ENCODE data around the gene MINDY1. TPM values are rescaled to one million over a fixed set of nuclear protein-coding genes. Genes with fewer than 3 reads are reported as not detected.

MINDY1 gene
- total RNA-seq, 2 donors from 2014 or later = 36.3 to 39.2 TPM

DNA sequence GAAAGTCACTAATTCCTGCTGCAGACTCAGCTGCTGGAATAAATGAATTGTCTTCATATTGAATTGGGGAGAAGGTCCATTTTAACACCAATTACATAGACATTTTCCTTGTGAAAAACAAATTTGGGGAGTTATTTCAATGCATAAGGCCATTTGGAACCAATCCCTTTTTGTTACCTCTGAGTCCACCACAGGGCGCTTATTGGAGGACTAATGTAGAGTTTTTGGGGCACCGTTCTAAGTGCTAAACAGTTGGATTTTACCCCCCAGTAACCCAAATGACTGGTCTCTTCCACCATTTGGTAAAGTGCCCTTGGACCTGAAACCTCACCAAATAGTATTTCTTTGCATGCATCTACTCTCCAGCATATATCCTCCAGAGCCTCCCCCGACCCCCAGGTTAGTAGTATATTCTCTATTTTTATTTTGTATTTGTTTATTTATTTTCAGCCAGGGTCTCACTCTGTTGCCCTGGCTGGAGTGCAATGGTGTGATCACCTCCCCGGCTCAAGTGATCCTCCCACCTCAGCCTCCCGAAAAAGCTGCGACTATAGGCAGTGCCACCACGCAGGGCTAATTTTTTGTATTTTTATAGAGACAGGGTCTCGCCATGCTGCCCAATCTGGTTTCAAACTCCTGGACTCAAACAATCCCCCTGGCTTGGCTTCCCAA is 3.1 kb upstream of the MINDY1 start:
- DNase-seq (no peak), ATAC-seq (no peak)
- WGBS, 2 donors = 92 to 96% methylated on average over 8 of the region's 8 CpGs
- no peaks in the 10 kb centered on the region for H3K9me3 ChIP-seq
- peaks cover 55% of the 10 kb centered on the region for H3K4me1 ChIP-seq
- no peaks in the 10 kb centered on the region for H3K27me3 ChIP-seq
- no peaks in the 10 kb centered on the region for H3K36me3 ChIP-seq (replicated peaks in 1 of 2; ENCODE audit: insufficient read depth in 1 of 2, low read depth in 2 of 2)
- H3K4me3 ChIP-seq = no peak overlapping the region
- intact Hi-C loops (cut with DNase I) = no loop called here
- H3K27ac ChIP-seq = peak overlapping the region in 2 of 4 donors; percentile 86 to 94
- TF ChIP-seq, protein P1, sequence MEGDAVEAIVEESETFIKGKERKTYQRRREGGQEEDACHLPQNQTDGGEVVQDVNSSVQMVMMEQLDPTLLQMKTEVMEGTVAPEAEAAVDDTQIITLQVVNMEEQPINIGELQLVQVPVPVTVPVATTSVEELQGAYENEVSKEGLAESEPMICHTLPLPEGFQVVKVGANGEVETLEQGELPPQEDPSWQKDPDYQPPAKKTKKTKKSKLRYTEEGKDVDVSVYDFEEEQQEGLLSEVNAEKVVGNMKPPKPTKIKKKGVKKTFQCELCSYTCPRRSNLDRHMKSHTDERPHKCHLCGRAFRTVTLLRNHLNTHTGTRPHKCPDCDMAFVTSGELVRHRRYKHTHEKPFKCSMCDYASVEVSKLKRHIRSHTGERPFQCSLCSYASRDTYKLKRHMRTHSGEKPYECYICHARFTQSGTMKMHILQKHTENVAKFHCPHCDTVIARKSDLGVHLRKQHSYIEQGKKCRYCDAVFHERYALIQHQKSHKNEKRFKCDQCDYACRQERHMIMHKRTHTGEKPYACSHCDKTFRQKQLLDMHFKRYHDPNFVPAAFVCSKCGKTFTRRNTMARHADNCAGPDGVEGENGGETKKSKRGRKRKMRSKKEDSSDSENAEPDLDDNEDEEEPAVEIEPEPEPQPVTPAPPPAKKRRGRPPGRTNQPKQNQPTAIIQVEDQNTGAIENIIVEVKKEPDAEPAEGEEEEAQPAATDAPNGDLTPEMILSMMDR (IDR thresholded peaks at IDR 0.05) = no peak
- TF ChIP-seq POLR2A (IDR thresholded peaks at IDR 0.05) = no peak

DNA sequence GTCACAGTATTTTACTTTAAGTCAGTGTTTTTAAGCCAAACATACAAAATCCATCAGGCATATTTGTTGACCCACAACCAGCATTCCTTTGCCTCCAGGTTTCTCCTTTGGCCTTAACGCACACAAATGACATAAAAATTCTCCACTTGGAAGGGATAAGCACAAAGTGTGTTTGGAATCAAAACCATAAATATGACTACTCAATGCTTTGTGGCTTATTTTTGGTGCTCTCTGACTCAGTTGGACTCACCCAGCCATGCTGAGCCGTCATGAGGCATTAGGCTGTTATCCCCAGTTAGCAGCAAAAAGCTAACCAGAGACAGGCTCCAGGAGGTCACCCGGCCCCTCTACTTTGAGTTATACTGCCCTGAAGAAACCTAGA is 2.5 kb upstream of the MINDY1 start:
- TF ChIP-seq, protein P1 (IDR thresholded peaks at IDR 0.05) = no peak
- no peak for TF ChIP-seq POLR2A (IDR thresholded peaks at IDR 0.05)
- DNase-seq (no peak), ATAC-seq (no peak)
- Histone ChIP-seq H3K27me3 (no peaks in the 10 kb centered on the region), H3K27ac (peak overlapping the region; percentile 71 to 94 (median 86)), H3K36me3 (replicated peaks in 1 of 2; ENCODE audit: insufficient read depth in 1 of 2, low read depth in 2 of 2) (no peaks in the 10 kb centered on the region), H3K9me3 (no peaks in the 10 kb centered on the region), H3K4me1 (peaks cover 59% of the 10 kb centered on the region), H3K4me3 (peak overlapping the region in 1 of 2 donors; percentile 17)
- WGBS, 2 donors = 40 to 50% methylated on average over 3 of the region's 3 CpGs
- intact Hi-C loops (cut with DNase I) = no loop called here

DNA sequence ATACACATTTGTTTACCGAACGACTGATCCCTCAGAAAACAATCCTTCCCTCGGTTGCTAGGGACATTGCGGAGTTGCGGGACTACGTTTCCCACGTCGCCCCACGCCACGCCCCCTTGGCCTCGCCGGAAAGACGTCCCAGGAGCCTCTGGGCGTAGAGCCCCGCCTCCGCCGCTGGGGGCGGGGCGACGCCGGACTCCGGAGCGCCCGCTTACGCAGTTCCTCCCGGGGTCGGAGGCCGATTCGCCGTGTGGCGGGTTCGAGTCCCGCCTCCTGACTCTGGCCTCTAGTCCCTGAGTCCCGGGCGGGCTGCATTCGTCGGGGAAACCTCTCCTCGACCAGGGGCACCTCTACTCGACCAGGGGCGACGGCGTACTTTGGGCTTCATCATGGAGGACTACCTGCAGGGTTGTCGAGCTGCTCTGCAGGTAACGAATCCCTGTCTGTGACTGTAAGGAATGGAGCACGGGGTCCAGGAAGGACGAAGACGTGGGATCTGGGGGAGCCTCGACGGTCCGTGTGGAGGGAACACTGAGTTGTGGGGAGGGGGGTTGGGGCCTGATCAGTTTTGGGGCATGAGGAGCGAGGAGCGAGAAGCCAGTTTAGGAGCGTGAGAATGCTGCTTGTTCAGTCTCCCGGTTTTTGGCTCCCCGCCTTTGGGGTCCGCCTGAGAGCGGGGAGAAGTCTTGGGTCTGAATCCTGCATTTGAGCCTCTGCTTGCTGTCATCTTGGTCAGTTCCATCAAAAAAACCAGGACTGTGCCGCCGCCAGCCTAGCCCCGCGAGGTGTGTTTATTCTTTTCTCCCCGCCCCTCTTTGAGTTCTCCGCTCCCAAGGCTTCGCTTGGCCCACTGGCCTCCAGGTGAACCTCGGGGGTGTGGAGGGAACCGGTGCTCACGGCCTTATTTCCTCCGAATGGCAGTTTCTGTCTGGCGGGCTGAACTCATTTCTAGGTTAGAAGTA is 1.8 kb upstream of the MINDY1 start, which contains the start of gene PRUNE1:
PRUNE1 (plus strand) TSS at position 206 of the 962 bp plus-strand sequence; CDS start at position 390, 184 bp downstream.
- TF ChIP-seq, protein P1 (IDR thresholded peaks at IDR 0.05) = peak in 3 of 7 experiments; percentile 7 to 27 (median 11)
- TF ChIP-seq POLR2A (IDR thresholded peaks at IDR 0.05) = peak in 2 of 3 donors; percentile 52 to 61
- no peaks in the 10 kb centered on the region for H3K36me3 ChIP-seq (replicated peaks in 1 of 2; ENCODE audit: insufficient read depth in 1 of 2, low read depth in 2 of 2)
- DNase-seq (peak; percentile 97 to 98 (median 98)), ATAC-seq (peak; percentile 90)
- H3K4me1 ChIP-seq = peaks cover 60% of the 10 kb centered on the region
- intact Hi-C loops (cut with DNase I) = no loop called here
- H3K9me3 ChIP-seq = no peaks in the 10 kb centered on the region
- 1% methylated on average over 25 to 66 of the region's 69 CpGs for WGBS, 2 donors
- peak within 1 kb of the TSS; percentile 17 to 49 for H3K4me3 ChIP-seq
- H3K27me3 ChIP-seq = no peaks in the 10 kb centered on the region
- H3K27ac ChIP-seq = peak within 1 kb of the TSS; percentile 71 to 94 (median 86)

DNA sequence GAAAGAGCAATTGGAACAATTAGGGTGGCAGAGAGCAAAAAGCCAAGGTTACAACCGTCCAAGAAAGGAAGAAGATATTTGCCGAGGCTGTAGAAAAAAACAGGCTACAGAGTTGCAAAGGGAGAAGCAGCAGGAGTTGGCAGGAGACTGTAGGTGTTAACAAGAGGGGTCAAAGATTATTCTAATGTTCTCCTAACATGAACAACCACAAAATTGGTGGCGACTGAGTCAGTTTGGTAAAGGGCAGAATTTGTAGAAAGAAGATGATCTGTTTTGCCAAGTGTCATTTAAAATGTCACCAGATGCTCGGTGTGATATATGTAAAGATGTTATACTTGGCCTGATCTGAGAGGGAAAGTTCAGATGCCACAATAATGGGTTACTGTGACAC is 1.1 kb upstream of the MINDY1 start:
- H3K4me3 ChIP-seq = no peak overlapping the region
- peaks cover 60% of the 10 kb centered on the region for H3K4me1 ChIP-seq
- intact Hi-C loops (cut with DNase I) = no loop called here
- ATAC-seq = no peak
- no peaks in the 10 kb centered on the region for H3K27me3 ChIP-seq
- no peaks in the 10 kb centered on the region for H3K9me3 ChIP-seq
- H3K27ac ChIP-seq = peak overlapping the region; percentile 55 to 94 (median 86)
- TF ChIP-seq, protein P1 (IDR thresholded peaks at IDR 0.05) = no peak
- TF ChIP-seq POLR2A (IDR thresholded peaks at IDR 0.05) = no peak
- no peaks in the 10 kb centered on the region for H3K36me3 ChIP-seq (replicated peaks in 1 of 2; ENCODE audit: insufficient read depth in 1 of 2, low read depth in 2 of 2)
- DNase-seq = no peak
- WGBS, 2 donors = 7 to 9% methylated on average over 4 of the region's 4 CpGs

Measured in body of pancreas (tissue), 4 donors.